GM19351 (cell line): ENCODE data around the gene TMEM174.

Source experiments
- ATAC-seq: cut with Tn5 transposase; IDR thresholded peaks from one replicate; pipeline ENCODE4 v1.9.1; 2021; ENCODE audit warnings: mild to moderate bottlenecking, moderate library complexity; ENCODE audit not compliant: unreplicated experiment

Gene TMEM174, protein sequence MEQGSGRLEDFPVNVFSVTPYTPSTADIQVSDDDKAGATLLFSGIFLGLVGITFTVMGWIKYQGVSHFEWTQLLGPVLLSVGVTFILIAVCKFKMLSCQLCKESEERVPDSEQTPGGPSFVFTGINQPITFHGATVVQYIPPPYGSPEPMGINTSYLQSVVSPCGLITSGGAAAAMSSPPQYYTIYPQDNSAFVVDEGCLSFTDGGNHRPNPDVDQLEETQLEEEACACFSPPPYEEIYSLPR

GRCh38 chr5:73172951-73173350 is at the start of gene TMEM174:
TMEM174 (plus strand) TSS chr5:73173193; CDS start chr5:73173244, 51 bp downstream.
- no peak for ATAC-seq

GRCh38 chr5:73125289-73125688 is 47.7 kb upstream of the TMEM174 start:
- no peak for ATAC-seq

GRCh38 chr5:73126381-73126780 is 46.6 kb upstream of the TMEM174 start:
- ATAC-seq = no peak

- ATAC-seq = no peak
These were observed 46.0 kb upstream of the TMEM174 start for GRCh38 chr5:73126957-73127356.

DNA sequence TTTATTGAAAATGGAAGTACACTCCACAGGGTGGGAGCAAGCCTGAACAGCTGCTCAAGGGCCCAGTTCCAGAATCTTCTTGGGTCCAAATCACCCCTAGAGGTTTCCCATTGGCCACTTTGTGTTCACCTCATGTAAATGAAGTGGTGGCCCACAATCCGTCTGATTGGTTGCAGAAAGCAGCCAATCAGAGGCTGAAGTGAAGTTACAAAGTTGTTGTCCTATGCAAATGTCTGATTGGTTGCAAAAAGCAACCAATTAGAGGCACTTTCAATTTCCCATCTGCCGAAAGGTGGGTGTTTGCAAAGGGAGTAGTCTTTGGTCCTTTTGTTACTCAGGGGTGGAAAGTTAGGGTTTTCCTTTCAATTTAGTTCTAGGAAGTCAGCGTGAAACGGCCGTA is 43.9 kb upstream of the TMEM174 start:
- no peak for ATAC-seq

- no peak for ATAC-seq
These were observed 42.2 kb upstream of the TMEM174 start for GRCh38 chr5:73130811-73131210.

- no peak for ATAC-seq
These were observed 41.1 kb upstream of the TMEM174 start for GRCh38 chr5:73131711-73132425.

DNA sequence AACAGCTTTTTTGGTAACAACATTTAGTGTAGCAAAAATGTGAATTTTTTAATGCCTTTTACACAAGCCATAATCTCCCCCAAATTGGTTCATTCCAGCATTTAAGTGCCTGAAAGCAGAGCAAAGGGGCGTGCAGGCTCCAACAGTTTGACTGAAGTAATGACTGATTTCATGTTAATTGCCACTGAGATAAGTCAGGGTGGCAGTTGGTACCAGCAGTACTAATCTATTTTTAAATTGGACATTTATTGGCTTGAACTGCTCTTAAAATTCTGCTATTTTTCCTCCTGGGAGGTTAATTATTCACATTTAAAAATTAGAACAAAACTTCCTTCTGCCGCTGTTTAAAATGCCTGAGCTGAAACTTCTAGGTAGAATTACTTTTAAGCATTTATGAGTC is 40.2 kb upstream of the TMEM174 start:
- no peak for ATAC-seq

DNA sequence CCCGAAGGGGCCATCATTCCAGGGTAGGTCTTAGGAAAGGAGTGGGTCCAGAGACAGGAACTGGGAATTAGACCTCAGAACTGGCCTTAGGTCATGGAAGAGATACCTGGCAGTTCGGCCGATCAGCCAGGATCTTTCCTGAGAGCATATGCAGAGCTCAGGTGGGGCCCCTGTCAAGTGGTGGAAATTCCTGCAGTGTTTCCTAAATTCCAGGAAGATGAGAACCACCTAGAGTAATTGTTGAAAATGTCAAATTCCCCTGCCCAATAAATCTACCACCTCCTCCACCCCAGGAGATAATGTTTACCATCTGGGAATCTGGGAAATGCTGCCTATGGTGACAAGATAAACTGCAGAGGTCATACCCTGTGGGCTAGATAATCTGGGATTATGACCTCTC is 38.0 kb upstream of the TMEM174 start:
- ATAC-seq = no peak

DNA sequence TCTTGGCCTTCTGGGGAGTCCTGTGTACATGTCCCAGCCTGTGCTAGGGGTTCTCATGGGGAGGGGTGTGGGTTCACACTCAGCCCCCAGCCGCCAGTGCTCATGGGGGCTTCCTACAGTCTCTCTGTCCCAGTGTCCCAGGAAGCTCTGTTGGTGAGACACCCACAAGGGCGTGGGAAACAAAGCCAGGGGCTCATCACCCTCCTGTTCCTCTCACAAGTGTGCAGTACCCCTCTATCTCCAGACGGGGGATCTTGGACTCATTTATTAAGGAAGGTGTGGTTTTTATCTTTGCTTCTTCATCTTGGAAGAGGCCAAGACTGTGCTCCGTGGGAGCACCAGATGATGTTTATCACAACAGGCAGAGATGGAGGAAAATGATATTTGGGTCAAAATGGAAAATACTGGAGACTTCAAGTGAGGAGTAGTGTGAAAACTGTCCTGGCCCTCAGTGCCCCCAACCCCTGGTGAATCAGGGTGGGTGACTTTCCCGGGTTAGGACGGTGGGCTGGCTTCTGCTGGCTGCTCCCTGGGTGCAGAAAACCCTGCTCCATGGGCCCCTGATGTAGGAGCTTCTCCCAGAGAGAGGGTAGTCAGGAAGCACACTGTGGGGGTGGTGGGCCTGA is 37.5 kb upstream of the TMEM174 start:
- no peak for ATAC-seq

GRCh38 chr5:73136055-73136562 is 36.9 kb upstream of the TMEM174 start:
- no peak for ATAC-seq

DNA sequence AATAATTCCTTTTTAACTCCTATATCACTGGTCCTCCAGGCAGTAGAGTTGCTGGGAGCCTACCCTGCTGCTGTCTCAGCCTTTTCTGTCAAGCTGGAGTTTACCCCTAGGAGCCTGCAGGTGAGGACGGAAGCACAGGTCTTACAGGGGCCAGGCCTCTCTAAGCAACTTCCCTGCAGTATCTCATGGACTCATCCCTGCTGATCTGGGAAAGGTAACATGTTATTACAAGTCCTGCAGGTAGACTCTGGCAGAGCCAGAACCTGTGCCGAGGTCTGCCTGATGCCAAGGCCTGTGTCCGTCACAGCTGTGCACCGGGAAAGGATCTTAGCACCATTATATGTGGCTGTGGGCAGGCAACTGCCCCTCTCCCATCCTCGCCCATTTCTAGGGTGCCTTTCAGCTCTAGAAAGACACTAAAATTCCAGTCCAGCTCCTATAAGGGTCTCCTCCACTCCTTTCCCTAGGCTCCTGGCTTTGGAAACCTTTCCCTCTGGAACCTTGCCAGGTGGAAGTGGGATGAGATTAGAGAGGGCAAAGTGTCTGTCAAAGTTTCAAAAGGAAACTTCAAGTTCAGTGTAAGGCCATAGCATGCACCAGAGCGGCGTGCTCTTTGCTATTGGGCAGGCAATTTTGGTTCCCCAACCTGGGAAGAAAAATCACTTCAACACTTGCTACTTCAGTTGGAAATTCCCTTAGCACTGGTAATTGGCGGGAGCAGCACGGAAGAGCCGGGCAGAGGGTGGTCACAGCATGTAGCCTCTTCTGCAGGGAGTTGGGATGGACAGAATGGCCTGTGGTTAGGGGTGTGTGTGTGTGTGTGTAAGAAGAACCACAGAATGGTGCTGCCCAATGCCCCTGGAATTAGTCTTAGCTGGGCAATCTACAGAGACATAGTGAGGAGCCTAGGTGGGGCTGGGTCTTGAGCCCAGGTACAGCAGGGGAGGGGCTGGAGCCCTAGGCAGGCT is 35.1 kb upstream of the TMEM174 start:
- ATAC-seq = no peak

DNA sequence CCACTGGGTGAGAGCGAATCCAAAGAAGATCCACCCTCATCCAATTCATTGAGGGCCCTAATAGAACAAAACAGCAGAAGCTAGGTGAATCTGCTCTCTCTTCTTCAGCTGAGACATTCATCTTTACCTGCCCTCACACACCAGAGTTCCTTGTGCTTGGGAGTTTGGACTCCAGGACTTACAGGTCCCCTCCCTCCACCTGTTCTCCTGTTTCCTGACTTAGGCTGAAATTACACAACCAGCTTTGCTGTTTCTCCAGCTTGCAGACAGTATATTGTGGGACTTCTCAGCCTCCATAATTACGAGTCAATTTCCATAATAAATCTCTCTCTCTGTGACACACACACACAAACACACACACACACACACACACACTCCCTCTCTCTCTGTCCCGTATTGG is 33.5 kb upstream of the TMEM174 start:
- ATAC-seq = no peak

- no peak for ATAC-seq
These were observed 32.2 kb upstream of the TMEM174 start for GRCh38 chr5:73140801-73141200.

- ATAC-seq = no peak
These were observed 31.0 kb upstream of the TMEM174 start for GRCh38 chr5:73142035-73142434.

DNA sequence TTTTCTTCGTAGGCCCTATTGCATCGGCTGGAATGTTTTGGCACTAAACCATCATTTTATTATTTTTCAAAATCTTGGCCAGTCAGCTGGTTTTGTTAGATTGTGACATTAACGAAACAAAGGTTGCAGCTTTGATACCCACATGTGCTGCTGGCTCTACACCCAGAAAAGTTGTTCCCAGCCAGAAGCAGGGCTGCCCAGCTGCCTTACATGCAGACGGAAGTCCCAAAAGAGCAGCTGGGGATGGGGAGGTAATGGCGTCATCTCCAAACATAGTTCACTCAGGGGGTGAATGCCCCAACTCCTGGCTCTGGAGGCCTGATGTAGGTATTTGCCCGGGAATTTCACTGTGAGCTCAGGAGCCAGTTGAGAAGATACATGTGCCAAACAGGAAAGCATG is 29.3 kb upstream of the TMEM174 start:
- ATAC-seq = no peak

DNA sequence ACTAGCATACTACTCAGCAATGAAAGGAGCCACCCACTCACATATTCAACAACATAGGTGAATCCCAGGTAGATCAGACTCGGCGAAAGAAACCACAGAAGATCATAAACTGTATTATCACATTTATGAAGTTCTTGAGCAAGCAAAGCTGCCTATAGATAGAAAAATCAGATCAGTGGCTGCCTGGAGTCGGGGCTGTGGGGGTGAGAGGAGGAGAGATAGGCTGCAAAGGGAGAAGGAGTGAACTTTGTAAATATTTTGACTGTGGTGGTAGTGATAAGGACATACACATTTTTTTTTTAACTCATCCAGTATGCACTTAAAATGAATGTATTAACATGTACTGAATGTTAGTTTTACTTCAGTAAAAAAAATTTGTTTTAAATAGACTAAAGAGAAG is 23.5 kb upstream of the TMEM174 start:
- ATAC-seq = no peak

DNA sequence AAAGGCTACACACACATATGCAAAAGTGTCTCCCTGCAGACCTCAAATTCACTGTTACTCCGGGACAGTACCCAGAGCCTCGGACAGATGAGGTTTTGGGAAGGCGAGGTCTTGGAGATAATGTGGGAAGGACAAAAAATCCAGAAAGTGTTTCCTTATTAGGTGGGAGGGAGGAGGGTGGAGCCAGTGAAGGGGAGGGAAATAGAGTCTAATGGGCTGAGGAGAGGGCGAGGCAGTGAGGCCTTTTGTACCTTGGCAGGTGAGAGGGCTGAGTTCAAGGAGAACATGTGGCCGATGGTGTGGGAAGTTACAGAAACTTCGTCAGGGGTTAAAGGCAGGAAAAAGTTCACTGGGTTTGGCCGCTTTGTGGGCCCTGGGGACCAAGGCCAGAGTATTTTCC is 22.1 kb upstream of the TMEM174 start:
- no peak for ATAC-seq

DNA sequence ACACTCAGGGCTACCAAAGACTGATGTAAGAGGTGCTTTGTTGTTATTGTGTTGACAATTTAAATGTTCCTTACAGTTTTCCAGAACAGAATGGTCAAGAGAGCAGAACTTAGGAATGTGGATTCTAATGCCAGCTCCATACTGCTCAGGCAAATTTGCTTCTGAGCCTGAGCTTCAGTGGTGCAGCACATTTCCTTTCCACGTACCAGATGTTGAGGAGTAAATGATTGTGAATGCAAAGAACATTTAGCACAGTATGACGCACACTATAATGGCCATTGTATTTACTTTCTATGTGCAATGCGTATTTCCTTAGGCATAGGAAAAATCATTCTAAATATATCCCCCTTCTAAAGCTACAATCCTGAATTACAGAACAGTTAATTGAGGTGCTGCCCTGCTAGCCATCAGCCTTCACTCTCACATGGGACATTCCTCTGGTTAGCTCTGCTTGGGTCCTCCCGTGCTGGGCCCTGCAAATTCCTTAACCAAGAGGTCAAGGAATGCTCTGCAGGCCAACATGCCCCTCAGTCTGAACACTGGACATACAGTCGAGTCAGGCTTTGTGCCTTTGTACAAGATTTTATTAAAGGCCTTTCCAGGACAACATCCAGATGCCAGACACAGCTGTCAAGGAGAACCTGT is 21.1 kb upstream of the TMEM174 start:
- ATAC-seq = no peak
